BLaER1 (cell line): ENCODE results near the gene SSH2.

Experiments
- H3K27ac ChIP-seq: shearing (Covaris generic); formaldehyde crosslinking; 2 replicates; pipeline ENCODE4 v1.8.1; 2022
- H3K27me3 ChIP-seq: shearing (Covaris generic); formaldehyde crosslinking; 2 replicates; pipeline ENCODE4 v1.8.1; 2022
- H3K36me3 ChIP-seq: shearing (Covaris generic); formaldehyde crosslinking; 2 replicates; pipeline ENCODE4 v1.8.1; 2022
- H3K4me1 ChIP-seq: shearing (Covaris generic); formaldehyde crosslinking; 2 replicates; pipeline ENCODE4 v1.8.1; 2022
- H3K4me2 ChIP-seq: shearing (Covaris generic); formaldehyde crosslinking; 2 replicates; pipeline ENCODE4 v1.8.1; 2022
- H3K4me3 ChIP-seq: shearing (Covaris generic); formaldehyde crosslinking; 2 replicates; pipeline ENCODE4 v1.8.1; 2022
- H3K9ac ChIP-seq: shearing (Covaris generic); formaldehyde crosslinking; 2 replicates; pipeline ENCODE4 v1.8.1; 2022
- H3K9me3 ChIP-seq: shearing (Covaris generic); formaldehyde crosslinking; 2 replicates; pipeline ENCODE4 v1.8.1; 2022
- H4K20me1 ChIP-seq: shearing (Covaris generic); formaldehyde crosslinking; 2 replicates; pipeline ENCODE4 v1.8.1; 2022
- Cebpa-rat ChIP-seq: shearing (Covaris generic); IDR thresholded peaks from 2 replicates; pipeline ENCODE4 v1.8.1; 2022

The SSH2 gene

DNA sequence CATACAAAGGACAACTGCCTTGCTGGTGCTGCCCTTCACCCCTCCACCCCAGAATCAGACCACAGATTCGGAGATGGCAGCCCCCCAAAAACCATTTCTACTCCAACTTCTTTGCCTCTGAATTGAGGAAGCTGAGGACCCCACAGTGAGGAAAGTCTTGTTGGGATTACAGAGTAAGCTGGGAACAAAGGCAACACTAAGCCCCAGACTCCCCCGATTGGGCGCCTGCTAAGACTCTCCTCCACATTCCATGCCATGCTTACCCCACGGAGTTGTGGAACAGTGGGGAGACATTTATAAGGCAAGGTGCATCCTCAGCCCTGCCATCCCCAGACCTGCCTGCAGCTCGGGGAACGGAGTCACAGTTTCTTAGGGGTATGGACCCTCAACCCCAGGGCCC is 342.4 kb downstream of the SSH2 start:
- no peaks in the 10 kb centered on the region for H3K27me3 ChIP-seq
- peak overlapping the region; percentile 99 for H3K4me2 ChIP-seq
- peaks cover 14% of the 10 kb centered on the region for H3K36me3 ChIP-seq
- peak overlapping the region; percentile 95 for H3K9ac ChIP-seq
- peaks cover 67% of the 10 kb centered on the region for H4K20me1 ChIP-seq
- peak overlapping the region; percentile 93 for H3K27ac ChIP-seq
- TF ChIP-seq Cebpa-rat: no peak
- peak overlapping the region; percentile 97 for H3K4me3 ChIP-seq
- peaks cover 83% of the 10 kb centered on the region for H3K4me1 ChIP-seq
- H3K9me3 ChIP-seq: no peaks in the 10 kb centered on the region

DNA sequence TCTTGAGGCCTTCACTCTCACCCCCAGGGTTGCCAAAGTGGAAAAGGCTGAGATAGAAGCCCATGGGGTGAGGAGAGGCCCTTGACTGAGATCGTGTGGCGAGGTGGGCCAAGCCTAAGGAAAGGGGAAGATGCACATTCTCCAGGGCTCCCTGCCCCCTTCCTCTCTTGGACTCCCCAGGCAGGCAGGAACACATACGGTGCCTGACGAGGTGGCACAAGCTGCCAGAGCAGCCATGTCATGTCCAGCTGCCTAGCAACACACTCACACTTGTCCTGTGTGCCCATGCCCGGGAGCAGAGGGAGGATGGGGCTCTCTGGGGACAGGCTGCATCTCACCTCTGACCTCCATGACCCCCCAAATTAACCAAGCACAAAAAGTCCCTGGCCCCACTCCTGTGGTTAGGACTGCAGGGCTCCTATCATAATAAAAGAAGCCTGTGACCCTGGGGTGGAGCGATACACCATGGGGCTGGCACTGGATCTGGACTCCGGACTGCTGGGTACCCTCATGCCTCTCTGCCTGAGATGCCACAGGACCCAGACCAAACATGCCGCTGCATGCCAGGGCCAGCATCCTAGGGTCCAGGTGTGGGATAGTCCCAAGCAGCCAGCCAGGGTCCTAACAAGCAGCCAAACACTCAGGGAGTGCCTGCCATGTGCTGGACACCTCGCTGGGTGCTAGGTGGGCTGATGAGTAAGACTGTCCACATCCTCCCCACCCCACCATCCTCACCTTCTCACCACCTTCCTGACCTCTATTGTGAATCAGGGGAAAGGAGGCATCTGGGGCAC is 343.2 kb downstream of the SSH2 start:
- Histone ChIP-seq H3K4me1 (peaks cover 82% of the 10 kb centered on the region), H3K9ac (peak overlapping the region; percentile 95)

DNA sequence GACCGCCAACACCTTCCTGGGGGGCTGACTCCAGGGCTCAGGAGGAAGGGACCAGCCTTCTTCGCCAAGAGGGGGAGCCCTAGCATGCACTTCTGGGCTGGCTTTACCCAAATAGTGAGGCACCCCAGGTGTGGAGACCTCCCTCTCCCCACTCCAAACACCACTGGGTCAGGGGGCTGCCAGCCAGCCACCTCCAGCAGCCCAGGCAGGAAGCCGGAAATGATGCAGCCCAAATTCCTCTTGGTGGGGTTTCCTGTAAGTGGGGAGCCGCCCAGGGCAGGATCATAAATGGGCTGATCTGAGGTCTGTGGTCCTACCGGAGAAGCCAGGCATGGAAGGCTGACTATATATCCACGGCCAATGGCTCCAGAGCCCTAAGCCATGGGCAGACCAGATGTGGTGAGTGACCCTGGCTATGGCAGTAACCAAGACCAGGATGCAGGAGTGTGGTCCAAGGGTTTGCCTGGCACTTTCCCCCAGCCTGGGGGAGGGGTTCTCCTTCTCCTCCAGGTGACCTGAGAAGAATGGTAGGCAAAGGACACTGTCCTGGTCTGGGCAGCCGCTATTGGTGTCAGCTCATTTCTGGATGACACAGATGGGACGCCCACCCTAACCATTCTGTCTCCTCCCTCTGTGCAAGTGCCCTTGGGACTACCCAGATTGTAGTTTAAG is 344.8 kb downstream of the SSH2 start:
- H3K4me1 ChIP-seq: peaks cover 82% of the 10 kb centered on the region
- peaks cover 89% of the 10 kb centered on the region for H4K20me1 ChIP-seq
- peaks cover 36% of the 10 kb centered on the region for H3K36me3 ChIP-seq
- TF ChIP-seq Cebpa-rat: no peak
- H3K4me2 ChIP-seq: peak overlapping the region; percentile 99
- no peaks in the 10 kb centered on the region for H3K9me3 ChIP-seq
- H3K27me3 ChIP-seq: no peaks in the 10 kb centered on the region
- peak overlapping the region; percentile 51 for H3K4me3 ChIP-seq
- peak overlapping the region; percentile 81 for H3K27ac ChIP-seq
- H3K9ac ChIP-seq: peak overlapping the region; percentile 68

More for the DNA sequence above, 343.2 kb downstream of the SSH2 start:
- peak overlapping the region; percentile 99 for H3K4me2 ChIP-seq
- peaks cover 74% of the 10 kb centered on the region for H4K20me1 ChIP-seq
- H3K36me3 ChIP-seq: peaks cover 21% of the 10 kb centered on the region
- no peak for TF ChIP-seq Cebpa-rat
- no peaks in the 10 kb centered on the region for H3K27me3 ChIP-seq
- peak overlapping the region; percentile 97 for H3K4me3 ChIP-seq
- H3K27ac ChIP-seq: peak overlapping the region; percentile 93
- H3K9me3 ChIP-seq: no peaks in the 10 kb centered on the region

DNA sequence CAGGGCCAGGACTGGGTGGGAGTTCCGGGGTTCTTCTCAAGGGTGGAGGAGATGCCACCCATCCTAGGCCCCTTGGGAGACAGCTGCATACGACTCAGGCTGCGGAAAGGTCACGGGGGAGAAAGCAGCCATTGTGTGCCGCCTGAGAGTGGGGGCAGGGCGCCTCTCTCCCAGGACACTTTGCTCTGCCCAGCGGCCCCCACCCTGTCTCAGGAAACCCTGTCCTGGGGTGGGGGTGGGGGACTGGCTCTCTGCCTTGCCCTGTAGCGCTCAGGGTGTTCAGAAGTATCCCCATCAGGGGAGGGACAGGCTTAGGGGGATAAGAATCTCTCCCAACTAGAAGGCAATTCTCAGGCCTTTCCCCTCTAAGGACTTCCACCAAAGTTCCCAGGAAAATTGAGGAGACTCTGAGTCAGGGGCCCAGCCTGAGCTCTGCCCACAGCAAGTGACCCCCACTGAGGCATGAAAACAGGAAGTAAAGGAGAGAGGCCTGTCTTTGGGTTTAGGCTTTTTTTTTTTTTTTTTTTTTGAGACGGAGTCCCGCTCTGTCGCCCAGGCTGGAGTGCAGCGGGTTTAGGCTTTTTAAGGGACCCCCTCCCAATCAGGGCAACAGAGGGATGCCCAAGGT is 345.5 kb downstream of the SSH2 start:
- Histone ChIP-seq H3K27ac (peak overlapping the region; percentile 81), H3K4me2 (peak overlapping the region; percentile 99)

DNA sequence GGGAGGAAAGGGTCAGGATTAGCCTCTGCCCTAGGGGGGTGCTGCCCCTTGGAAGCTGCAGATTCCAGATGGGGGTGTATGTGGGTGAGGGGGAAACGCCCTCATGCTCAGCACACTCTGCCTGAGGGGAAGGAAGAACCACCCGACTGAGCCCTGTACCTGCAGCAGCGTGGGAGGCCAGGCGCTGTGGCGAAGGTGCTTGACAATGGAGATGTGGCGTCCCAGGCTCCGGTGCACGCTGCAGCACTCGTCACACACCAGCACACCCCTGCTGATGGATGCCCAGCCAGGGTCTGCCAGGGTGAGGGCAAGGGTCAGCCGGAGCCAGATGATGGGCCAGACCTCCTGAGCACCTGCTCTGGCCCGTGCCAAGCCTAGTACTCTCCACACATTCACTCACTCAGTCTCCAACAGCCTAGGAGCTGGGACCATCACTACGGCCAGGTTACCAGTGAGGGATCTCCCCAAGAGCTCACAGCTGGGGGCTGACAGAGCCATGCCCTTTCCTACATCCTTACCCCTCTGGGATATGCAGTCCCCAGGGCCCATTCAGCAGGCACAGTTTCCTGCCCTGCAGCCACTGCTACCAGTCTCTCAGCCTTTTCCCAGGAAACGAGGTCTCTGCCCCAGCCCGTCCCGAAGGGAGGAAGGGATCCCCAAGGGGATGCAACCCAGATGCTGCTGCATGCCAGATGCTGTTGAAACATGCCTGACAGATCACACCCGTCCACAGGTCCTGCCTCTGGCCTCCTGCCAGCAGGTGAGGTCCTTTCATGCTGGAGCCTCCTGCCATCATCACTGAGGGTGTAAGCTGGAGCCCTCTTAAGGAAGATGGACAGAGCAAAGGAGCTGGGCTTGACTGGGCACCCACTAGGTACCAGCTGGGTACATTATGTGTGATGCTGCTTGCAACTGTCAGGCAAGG is 346.4 kb downstream of the SSH2 start:
- Histone ChIP-seq H3K9ac (peak overlapping the region; percentile 18; the same call in 1 of the 2 replicates), H3K27ac (peak overlapping the region; percentile 81), H3K27me3 (no peaks in the 10 kb centered on the region), H3K4me2 (peak overlapping the region; percentile 99), H3K4me1 (peaks cover 80% of the 10 kb centered on the region), H3K36me3 (peaks cover 52% of the 10 kb centered on the region), H4K20me1 (peaks cover 97% of the 10 kb centered on the region), H3K9me3 (no peaks in the 10 kb centered on the region), H3K4me3 (peak overlapping the region; percentile 51; the same call in 1 of the 2 replicates)
- no peak for TF ChIP-seq Cebpa-rat

More for the DNA sequence above, 345.5 kb downstream of the SSH2 start:
- Histone ChIP-seq H3K27me3 (no peaks in the 10 kb centered on the region), H3K4me3 (peak overlapping the region; percentile 51), H3K36me3 (peaks cover 43% of the 10 kb centered on the region), H4K20me1 (peaks cover 95% of the 10 kb centered on the region), H3K9me3 (no peaks in the 10 kb centered on the region), H3K4me1 (peaks cover 80% of the 10 kb centered on the region), H3K9ac (peak overlapping the region; percentile 68)
- no peak for TF ChIP-seq Cebpa-rat

DNA sequence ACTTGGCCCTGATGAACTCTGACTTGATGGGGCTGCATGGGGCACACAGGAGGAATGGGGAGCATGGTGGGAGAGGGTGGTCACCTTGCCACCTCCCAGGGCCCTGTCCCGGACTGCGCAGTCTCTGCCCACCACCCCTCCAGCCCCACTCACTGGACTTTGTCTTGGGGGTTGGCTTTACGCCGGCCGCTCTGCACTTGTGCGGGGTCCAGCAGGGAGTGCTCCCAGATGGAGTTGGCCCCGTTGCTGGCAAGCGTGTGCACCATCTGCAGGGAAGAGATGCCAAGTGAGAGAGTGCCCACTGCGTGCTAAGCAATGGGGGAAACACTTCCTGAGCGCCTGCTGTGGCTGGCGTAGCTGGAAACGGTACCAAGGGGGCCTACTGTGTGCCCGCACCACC is 347.3 kb downstream of the SSH2 start:
- Histone ChIP-seq H3K9me3 (no peaks in the 10 kb centered on the region), H3K4me2 (no peak overlapping the region), H4K20me1 (peaks cover 97% of the 10 kb centered on the region), H3K27me3 (no peaks in the 10 kb centered on the region), H3K9ac (no peak overlapping the region), H3K4me1 (peaks cover 77% of the 10 kb centered on the region), H3K4me3 (no peak overlapping the region), H3K36me3 (peaks cover 61% of the 10 kb centered on the region), H3K27ac (peak overlapping the region; percentile 81; the same call in 1 of the 2 replicates)
- no peak for TF ChIP-seq Cebpa-rat

DNA sequence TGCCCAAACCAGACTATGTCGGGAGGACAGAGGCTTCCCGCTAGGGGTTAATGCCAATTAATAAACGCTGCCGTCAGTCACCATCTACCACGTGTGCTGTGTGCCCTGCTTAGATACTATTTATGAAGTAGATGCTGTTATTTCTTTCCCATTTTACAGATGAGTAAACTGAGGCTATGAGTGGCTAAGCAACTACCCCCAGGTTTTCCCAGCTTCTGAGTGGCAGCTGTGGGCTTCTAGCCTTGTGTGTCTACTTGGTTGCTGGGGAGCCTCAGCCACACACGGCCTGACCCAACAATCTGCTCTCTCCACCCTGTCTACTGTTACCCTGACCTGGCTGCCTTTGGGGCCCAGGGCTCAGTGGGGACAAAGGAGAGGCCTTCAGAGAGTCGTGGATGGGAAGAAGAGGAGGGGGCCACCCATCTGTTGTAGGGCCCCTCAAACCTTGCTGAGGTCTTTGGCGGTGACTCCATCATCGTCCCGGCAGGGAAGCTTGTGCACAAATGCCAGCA is 347.7 kb downstream of the SSH2 start:
- Histone ChIP-seq H3K4me1 (peaks cover 72% of the 10 kb centered on the region), H3K9ac (no peak overlapping the region), H3K36me3 (peaks cover 65% of the 10 kb centered on the region), H3K4me2 (no peak overlapping the region), H3K27ac (no peak overlapping the region; the same call in 1 of the 2 replicates), H3K9me3 (no peaks in the 10 kb centered on the region), H3K27me3 (no peaks in the 10 kb centered on the region), H3K4me3 (no peak overlapping the region), H4K20me1 (peaks cover 97% of the 10 kb centered on the region)
- TF ChIP-seq Cebpa-rat: no peak

DNA sequence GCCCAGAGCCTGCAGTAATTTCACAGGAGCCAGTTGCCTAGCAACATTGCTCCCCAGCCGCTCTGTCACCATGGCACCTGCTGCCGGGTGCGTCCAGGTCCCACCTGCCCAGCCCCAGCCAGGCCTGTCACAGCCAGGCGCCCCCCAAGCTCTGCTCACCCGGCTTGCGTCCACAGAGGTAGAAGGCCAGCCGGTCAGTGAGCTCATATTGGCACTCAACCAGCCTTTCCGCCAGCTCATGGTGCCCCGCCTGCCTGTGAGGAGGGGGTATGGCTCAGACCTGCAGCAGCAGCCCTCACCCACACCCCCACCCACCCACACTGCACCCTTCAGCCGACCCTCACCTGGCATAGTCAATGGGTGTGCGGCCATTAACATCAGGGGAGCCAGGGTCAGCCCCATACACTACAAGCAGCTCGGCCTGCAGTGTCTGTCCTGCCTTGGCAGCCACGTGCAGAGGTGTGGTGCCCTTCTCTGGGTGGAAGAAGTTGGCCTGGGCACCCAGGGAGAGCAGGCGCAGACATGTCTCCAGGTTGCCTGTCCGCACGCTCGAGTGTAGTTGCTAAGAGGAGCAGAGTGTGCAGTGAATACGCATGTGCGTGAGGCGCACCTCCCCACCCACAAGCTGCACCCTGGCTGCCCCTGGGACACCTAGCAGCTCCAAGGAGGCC is 348.3 kb downstream of the SSH2 start:
- H3K9ac ChIP-seq: peak overlapping the region; percentile 45; the same call in 1 of the 2 replicates

More for the DNA sequence above, 348.3 kb downstream of the SSH2 start:
- H3K4me2 ChIP-seq: no peak overlapping the region
- peaks cover 66% of the 10 kb centered on the region for H3K4me1 ChIP-seq
- no peaks in the 10 kb centered on the region for H3K27me3 ChIP-seq
- H3K4me3 ChIP-seq: no peak overlapping the region
- peaks cover 97% of the 10 kb centered on the region for H4K20me1 ChIP-seq
- peak overlapping the region; percentile 39; the same call in 1 of the 2 replicates for H3K27ac ChIP-seq
- H3K9me3 ChIP-seq: no peaks in the 10 kb centered on the region
- no peak for TF ChIP-seq Cebpa-rat
- peaks cover 71% of the 10 kb centered on the region for H3K36me3 ChIP-seq
